Cardiac septum (tissue), 1 donor: ENCODE data around the gene RAB11FIP5. TPM values are rescaled to one million over a fixed set of nuclear protein-coding genes. Genes with fewer than 3 reads are reported as not detected.
"Not testable (repeated sequence)": the region's sequence is repeated elsewhere in the genome, so short reads cannot be mapped to it uniquely, and the experiment has no call there.

Experiments
- DNase-seq: peaks from one replicate; pipeline ENCODE4 v3.0.0-alpha.2; 2020; ENCODE audit warnings: low spot score
- intact Hi-C: fragments of 100-400 bp; cut with DNase I; formaldehyde crosslinking; loops from one replicate; pipeline ENCODE4 v1.14.0; 2022
- long read RNA-seq: library from polyadenylated mRNA; unstranded; transcript quantifications from one replicate; pipeline ENCODE4 v2.0.0, GENCODE V29; 2021
- total RNA-seq: library from RNA; stranded (reverse); fragmentation: NEBNext Ultra II Directional; extraction: Animal tissue kit (Norgen Biotek cat#: 25700); gene quantifications from one replicate; pipeline ENCODE4 v1.2.1, GENCODE V29; 2021
- donor health status: DM: no; HTN: no; CAD: no.

Gene RAB11FIP5, protein sequence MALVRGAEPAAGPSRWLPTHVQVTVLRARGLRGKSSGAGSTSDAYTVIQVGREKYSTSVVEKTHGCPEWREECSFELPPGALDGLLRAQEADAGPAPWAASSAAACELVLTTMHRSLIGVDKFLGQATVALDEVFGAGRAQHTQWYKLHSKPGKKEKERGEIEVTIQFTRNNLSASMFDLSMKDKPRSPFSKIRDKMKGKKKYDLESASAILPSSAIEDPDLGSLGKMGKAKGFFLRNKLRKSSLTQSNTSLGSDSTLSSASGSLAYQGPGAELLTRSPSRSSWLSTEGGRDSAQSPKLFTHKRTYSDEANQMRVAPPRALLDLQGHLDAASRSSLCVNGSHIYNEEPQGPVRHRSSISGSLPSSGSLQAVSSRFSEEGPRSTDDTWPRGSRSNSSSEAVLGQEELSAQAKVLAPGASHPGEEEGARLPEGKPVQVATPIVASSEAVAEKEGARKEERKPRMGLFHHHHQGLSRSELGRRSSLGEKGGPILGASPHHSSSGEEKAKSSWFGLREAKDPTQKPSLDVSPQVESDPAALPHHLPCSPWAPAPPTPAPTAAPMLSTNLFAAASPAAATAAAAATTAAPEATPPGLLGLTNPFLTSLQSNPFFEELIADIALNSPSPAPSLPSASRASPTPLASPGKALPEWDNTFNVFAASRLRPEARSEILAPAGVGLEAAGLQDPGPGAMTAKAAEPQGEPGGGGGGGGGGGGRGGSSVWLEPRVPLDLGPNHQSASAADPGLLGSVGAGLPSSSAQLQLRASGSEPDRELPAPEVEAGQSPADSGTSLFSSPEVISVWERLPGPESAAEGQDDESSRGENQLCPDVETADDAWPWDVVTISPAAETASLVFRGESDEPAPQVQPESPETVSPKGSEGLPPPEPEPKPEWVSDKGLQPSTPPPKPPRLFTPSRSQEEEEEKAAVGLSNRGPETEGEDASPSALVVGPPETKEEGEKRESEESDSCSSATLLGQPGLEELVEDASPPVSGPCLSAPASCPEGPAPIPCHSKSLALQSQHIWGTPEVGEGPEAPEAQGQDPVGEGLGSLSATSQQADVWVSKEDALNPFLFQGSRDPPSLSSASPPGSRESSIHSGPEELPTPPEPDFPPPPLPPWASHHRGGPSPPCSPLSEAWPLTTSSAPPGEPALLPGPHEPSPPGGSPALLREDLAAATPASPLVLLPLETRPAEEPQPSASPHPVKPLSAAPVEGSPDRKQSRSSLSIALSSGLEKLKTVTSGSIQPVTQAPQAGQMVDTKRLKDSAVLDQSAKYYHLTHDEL (N-terminal part only)
- 38.1 TPM for total RNA-seq
- long read RNA-seq, full-length matches to known transcripts, result 18 of 57 reads
- long read RNA-seq, partial matches to known transcripts, result 31 of 57 reads
- long read RNA-seq, other reads (novel, unspliced or antisense), result 8 of 57 reads

DNA sequence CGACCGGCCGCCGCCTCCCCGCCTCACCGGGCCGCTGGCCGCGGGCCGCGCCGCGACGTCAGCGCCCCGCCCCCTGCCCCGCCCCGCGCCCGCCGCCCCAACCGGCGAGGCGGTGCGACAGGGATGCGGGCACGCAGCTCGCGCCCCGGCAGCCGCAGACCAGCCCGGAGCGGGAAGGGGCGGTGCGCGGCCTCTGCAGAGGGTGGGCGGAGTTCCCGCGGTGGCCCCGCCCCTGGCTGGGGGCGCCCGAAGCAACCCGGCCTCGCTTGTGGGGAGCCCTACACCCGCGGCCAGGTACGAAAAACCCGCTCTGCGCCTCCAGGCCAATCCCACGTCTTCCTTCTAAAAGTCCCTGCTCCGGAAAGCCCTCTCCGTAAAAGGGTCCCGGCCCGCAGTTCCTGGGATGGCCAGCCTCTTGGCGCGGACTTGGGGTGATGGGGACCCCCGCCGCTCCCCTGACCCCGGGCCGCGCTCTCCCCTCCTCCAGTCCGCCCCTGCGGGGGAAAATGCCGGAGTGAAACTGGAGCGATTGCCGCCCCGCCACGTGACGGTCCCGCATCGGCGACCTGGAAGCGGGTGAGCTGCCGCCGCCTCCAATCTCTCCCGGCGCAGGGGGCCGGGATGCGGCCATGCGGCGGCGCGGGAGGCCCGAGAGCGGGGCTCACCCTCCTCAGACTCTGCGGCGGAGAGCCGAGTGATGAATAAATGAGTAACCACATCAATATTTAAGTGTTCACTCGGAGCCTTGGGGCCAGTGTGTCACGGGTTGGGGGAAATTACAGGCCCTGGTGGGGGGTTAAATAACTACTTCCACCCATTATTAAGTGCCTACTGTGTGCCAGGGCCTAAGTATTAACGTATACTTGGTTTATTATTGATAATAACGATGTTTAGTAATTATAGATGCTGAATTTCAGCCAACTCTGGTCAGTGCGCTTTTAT is at the start of gene RAB11FIP5:
TSS of gene RAB11FIP5 (minus strand) at position 36 of the 942 bp plus-strand sequence. CDS start 171 bp downstream, outside the sequence.
- peak; percentile 88 for DNase-seq
- intact Hi-C loops, result loop anchor here (2.0 to 5.0 kb wide), 2 partner anchors 24 to 119 kb away; partner anchors contain the start of genes CCT7 and PRADC1

DNA sequence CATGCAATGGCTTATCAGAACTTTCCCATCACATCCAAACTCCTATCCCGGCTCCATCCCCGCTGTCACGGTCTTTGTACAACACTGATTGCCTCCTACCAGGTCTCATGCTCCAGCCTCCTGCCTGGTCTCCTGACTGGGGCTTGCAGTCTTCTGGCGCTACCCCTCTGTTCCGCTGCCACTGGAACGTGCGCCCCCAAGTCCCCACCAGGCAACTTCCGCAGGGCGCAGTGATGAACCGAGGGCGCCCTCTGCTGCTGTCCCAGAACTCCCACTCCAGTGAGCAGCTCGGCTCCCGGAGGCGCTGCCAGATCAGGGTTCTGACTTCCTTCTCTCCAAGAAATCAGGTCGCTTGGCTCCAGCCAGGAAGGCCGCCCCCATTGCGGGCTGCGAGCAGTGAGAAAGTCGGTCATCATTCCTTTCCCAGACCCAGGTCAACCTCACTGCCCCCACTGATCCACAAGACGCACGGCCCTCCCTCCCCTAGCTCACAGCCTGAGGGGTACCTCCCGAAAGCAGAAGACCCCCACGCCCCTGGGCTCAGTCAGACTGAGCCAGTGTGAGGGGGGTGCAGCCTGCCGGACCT is 43.9 kb upstream of the RAB11FIP5 start:
- DNase-seq, result no peak
- intact Hi-C loops, result loop anchor here (1.0 to 2.0 kb wide), 2 partner anchors 71 to 264 kb away; no protein-coding TSS in a partner anchor

DNA sequence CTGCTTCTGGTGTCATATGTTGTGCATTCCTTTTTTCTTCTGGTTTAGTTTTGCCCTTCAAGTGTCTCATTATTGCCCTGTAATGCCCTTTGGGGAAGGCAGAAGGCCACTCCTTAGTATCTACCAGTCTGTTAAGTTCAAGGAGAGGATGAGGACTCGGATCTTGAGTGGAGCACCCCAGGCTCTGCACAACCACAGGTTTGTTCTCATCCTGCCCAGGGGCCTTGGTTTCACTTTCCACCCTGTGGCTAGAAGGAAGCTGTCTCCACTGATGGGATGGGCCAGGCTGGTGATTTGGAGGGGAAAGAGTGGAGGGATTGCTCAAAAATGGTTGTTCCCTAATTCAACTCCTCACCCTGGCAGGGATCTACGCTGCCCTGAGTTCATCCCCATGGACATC is 30.2 kb upstream of the RAB11FIP5 start:
- no peak for DNase-seq
- intact Hi-C loops, result no loop called here

DNA sequence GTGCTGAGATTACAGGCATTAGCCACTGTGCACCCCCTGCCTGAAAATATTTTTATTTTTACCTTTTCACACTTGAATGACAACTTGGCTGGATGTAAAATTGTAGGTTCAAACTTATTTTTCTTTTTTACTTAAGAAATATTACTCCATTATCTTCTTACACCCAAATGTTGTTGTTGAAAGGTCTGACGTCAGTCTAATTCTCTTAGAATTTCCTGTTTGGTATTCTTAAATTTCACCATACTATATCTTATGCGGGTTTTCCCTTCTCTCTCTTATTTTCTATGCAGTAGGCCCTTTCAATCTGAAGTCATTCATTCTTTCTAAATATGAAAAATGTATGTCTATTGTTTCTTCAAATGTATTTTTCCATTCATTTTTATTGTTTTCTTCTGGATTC is 29.1 kb upstream of the RAB11FIP5 start:
- intact Hi-C loops, result no loop called here
- no peak for DNase-seq

DNA sequence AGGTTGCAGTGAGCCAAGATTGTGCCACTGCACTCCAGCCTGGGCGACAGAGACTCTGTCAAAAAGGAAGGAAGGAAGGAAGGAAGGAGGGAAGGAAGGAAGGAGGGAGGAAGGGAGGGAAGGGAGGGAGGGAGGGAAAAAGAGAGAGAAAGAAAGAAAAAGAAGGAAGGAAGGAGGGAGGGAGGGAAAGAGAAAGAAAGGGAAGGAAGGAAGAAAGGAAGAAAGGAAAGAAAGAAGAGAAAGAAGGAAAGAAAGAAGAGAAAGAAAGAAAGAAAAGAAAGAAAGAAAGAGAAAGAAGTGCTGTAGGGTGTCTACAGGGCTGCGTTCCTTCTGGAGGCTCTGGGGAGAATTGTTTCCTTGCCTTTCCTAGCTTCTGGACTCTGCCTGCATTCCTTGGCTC is 22.5 kb upstream of the RAB11FIP5 start:
- DNase-seq, result no peak
- intact Hi-C loops, result no loop called here

DNA sequence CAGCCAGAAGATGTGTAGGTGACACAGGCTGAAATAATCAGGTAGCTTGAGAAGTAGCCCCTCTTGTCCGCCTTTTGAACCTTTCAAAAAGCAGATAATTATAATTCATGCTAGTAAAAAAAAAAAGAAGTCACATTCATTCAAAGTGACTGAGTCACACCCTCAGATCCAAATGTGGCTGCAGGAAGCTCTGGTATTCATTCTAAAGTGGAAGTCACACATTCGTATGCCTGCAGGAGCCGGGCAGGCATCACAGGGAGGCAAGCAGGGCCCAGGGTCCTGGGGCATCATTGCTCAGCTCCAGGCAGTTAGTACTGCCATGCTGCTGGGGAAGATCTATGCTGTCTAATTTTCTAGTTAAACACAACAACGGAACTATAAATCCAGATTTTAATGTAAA is 21.7 kb upstream of the RAB11FIP5 start:
- intact Hi-C loops, result no loop called here
- DNase-seq, result no peak

DNA sequence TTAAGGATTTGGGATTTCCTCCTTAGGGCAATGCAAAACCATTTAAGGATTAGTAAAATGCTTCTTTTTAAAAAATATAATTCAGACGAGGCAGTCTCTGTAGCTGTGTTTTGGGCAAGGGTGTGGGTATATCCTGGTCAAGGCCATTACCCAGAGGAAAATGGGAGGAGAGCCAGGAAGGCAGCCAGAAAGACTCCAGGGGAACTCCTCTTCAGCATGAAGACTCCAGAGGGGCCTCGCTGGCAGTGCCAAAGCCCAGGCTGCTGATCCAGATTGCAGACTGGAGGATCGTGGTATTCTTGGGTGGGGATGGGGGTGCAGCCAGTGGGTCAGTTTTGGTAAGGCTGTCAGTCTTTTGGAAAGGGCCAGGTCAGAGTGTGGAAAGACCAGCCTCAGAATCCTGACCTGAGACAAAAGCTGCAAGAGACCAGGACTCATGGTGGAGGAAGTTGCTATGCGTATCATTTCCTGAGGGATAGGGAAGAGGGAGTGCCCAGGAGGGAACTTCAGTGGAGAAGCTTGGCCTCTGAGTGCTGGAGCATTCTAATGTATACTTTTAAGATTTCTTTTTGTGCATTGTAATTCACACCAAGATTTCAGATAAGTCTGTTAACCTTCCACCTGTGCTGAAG is 20.9 kb upstream of the RAB11FIP5 start:
- DNase-seq, result no peak
- intact Hi-C loops, result no loop called here

DNA sequence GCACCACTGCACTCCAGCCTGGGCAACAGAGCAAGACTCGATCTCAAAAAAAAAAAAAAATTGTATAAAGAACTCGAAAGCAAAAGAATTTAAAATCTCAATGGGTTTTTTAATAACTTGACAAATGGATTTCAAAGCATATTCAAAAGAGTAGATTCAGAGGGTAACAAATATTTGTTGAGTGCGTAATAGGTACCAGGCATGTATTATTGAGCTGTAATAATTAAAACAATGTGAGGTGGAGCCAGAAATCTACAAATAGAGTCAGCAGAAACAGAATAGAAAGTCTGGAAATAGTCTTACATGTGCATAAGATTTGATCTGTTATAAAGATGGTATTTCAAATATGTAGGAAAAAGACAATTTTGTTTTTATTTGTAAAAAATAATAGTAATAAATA is 19.1 kb upstream of the RAB11FIP5 start:
- DNase-seq, result no peak
- intact Hi-C loops, result no loop called here

DNA sequence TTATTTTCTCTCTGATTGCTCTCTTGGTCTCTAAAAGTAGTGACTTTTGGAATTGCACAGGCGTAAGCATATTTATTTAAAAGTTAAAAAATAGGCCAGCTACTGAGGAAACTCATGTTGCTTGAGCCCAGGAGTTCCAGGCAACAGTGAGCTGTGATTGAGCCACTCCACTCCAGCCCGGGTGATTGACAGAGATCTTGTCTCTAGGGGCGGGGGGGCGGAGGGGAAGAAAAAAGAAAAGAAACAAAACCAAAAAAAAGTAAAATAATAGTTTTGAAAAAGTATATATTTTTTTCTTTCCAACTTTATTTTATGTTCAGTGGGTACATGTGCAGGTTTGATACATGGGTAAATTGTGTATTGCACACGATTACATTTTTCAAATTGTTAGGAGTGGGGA is 18.0 kb upstream of the RAB11FIP5 start:
- intact Hi-C loops, result no loop called here
- no peak for DNase-seq

DNA sequence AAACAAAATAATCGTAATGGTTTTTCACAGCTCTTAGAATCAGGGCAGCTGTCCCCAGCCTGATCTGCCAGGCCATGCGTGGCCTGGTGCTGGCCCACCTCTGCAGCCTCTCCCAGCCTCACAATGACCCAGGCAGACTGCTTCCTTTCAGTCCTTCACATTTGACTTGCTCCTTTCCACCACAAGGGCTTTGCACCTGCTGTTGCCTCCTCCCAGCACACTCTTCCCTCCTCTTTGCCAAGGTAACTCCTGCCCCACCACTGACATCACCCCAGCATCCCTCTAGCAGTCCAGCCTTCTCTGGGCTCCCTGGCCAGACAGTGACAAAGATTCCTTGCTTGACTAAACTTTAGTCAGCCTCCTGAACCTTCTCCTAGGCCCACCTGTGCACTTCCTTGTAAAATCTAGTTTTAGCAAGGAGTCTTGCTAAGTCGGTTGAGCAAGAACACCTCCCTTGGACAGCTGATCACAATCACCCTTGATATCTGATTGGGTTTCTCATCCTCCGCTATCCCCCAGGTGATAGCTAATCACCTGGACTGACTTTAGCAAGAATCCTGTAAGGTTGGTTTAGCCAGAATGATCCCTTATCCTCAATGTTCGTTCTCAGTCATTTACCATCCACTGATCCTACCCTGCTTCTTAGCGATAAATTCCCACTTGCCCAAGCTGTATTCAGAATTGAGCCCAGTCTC is 16.2 kb upstream of the RAB11FIP5 start:
- intact Hi-C loops, result no loop called here
- DNase-seq, result no peak

DNA sequence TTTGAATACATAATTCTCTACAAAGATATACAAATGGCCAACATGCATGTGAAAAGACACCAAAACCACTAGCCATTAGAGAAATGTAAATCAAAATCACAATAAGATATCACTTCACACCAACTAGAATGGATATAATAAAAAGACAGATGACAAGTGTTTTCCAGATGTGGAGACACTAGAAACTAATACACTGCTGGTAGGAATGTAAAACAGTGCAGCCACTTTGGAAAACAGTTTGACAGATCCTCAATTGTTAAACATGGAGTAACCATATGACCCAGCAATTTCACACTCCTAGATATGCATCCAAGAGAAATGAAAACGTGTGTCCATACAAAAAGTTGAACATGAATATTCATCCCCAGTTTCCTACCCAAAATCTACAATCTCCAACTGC is 9.8 kb upstream of the RAB11FIP5 start:
- no peak for DNase-seq
- intact Hi-C loops, result no loop called here

DNA sequence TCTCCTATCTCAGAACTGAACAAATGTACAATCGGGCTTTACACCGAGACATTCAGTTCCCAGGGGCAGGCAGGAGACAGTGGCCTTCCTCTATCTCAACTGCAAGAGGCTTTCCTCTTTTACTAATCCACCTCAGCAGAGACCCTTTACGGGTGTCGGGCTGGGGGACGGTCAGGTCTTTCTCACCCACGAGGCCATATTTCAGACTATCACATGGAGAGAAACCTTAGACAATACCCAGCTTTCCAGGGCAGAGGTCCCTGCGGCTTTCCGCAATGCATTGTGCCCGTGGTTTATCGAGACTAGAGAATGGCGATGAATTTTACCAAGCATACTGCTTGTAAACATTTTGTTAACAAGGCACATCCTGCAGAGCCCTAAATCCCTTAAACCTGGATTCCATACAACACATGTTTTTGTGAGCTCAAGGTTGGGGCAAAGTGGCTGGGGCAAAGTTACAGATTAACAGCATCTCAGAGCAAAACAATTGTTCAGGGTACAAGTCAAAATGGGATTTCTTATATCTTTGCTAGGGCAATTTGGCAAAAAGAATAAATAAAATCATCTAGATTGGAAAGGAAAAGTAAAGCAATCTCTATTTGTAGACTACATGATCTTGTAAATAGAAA is 7.0 kb upstream of the RAB11FIP5 start:
- intact Hi-C loops, DNase-seq: not testable (repeated sequence)

DNA sequence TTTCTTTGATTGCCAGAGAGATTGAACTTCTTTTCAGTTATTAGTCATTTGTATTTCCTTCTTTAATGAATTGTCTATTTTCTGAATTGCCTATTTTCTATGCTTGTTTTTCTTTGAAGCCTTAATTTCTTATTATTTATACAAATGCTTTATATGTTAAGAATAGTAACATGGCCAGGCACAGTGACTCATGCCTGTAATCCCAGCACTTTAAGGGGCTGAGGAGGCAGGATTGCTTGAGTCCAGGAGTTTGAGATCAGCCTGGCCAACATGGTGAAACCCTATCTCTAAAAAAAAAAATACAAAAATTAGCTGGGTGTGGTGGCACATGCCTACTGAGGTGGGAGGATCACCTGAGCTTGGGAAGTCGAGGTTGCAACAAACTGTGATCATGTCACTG is 4.7 kb upstream of the RAB11FIP5 start:
- intact Hi-C loops, result no loop called here
- DNase-seq, result no peak

DNA sequence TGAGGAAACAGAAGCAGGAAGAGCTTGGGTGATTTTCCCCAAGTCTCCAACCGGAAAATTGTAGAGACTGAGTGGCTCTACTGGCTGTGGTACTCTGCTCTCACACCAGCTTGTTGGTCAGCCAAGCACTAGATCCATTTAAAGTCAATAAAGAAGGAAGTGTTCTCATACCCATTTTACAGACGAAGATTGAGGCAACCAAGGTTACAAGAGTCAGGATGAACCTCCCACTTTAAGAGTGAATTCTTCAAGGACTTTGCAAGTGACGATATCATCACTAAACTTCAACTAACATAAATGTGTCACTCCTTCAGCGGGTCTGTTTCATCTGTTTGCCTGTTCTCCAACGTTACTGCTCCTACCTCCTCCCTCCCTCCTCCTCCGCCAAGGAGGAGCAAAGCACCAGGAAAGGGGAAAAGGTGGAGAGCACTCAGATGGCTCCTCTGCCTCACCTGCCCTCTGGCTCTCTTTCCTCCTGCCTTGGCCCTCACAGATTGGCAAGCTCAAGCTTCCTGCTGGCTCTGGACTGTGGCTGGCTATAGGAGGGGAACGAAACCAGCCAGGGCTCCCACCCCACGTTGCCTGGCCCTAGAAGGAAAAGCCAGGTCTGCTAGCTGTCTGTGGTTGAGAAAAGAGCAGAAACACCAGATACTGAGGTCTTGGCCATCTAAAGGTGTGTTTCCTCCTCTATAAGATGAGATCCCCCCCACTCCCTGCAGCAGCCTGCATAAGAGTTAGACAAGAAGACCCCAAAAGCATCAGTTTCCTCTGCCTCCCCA is 3.6 kb upstream of the RAB11FIP5 start:
- no peak for DNase-seq
- intact Hi-C loops, result no loop called here

DNA sequence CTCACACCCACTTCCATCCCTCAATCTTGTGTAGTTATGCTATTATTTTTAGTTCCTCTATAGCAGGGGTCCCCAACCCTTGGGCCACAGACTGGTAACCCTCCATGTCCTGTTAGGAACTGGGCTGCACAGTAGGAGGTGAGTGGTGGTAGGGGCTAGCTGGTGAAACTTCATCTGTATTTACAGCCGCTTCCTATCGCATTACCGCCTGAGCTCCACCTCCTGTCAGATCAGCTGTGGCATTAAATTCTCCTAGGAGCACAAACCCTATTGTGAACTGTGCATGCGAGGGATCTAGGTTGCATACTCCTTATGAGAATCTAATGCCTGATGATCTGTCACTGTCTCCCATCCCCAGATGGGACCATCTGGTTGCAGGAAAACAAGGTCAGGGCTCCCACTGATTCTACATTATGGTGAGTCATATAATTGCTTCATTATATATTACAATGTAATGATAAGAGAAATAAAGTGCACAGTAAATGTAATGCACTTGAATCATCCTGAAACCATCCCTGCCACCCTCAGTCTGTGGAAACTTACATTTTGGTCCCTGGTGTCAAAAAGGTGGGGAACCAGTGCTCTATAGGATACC is 1.6 kb upstream of the RAB11FIP5 start:
- intact Hi-C loops, result loop anchor here (5.0 kb wide), 1 partner anchor 118 kb away; the partner anchor contains the start of genes CCT7 and PRADC1
- DNase-seq, result no peak
